Gastrocnemius medialis (tissue), 4 donors: ENCODE measurements around the gene CDC14B.

Experiments used
- CTCF ChIP-seq, 5 experiments: fragments of 450-650 bp in 3 of 5; fragments of 200-600 bp in 2 of 5; sonication (generic) in 2 of 5; IDR thresholded peaks in 4 of 5; conservative IDR thresholded peaks in 1 of 5; 1 replicate in 4 of 5; 2 replicates in 1 of 5; pipeline ENCODE4 v1.5.1; 2016 to 2019; ENCODE audit warnings: antibody characterized with exemption in 5 of 5, mild to moderate bottlenecking in 3 of 5, moderate library complexity in 3 of 5
- POLR2A ChIP-seq, 2 donors: fragments of 450-650 bp; IDR thresholded peaks; one replicate each; pipeline ENCODE4 v1.6.1; 2017; ENCODE audit warnings: antibody characterized with exemption in 2 of 2, mild to moderate bottlenecking in 2 of 2, moderate library complexity in 2 of 2

DNA sequence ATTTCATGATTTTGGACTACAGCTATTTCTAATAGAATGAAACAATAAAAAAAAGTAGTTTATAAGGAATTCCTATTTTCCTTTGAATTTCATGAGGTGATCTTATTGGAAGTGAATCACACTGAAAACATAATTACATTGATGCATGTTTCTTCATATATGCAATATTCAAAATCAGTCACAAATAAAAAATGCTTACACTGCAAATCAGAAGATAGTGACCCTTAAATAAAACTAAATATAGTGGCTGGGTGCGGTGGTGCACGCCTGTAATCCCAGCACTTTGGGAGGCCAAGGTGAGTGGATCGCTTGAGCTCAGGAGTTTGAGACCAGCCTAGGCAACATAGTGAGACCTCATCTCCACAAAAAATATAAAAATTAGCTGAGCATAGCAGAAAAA lies 79.5 kb downstream of the CDC14B start:
- no peak for TF ChIP-seq CTCF (IDR thresholded peaks at IDR 0.05 in 4 of 5, conservative IDR thresholded peaks at IDR 0.05 in 1 of 5)
- TF ChIP-seq POLR2A (IDR thresholded peaks at IDR 0.05) = no peak
